HUDEP-2 (cell line): ENCODE data around the gene LARP1B.
"Not testable (repeated sequence)": the region's sequence is repeated elsewhere in the genome, so short reads cannot be mapped to it uniquely, and the experiment has no call there.

Experiments
- DNase-seq, 76 experiments: peaks; one replicate each; lab custom pipeline; 2025; ENCODE audit not compliant: unreplicated experiment in 76 of 76; lab: John Stamatoyannopoulos, UW

The LARP1B gene

DNA sequence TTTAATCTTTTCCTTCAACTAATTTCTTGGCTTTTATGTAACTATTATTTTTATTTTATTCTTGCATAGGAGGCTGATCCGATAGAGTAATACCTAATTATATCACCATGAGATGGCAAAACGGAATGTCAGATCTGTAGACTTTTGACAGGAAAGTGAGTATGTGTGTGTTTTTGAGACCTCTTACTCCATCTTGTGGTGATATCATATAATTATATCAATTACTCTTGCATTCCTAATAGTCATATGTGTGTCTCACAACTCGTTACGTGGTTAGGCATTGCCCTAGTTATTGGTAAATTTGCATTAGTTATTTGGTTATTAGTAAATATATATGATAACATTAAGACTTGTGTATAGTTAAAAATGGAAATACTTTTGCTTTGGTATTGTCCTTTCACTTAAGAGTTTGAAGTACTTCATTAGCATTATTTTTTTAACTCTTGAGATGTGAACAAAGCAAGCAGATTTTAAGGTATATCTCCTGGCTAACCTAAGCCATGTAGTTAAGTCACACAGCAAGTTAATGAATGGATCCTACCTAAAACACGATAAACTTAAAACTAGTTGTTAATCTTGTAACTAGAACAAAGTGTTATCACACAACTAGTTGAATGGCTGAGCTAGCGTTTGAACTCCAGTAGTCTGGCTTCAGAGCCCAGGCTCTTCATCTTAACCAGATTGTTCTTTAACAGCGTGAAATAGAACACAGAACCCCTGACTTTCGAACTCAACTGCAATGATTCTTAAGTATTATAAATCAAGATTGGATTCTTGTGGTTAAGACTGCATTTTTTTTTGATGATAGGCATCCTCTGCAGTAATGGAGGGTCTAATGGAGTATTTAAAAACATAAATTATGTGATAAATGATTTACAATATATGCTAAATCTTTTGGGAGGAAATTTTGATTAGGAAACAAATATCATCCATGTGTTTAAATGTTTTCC, 159.4 kb downstream of the LARP1B start:
- peak in 17 of 76 experiments; percentile 0 to 56 (median 9) for DNase-seq

GRCh38 chr4:128221586-128221985, 160.5 kb downstream of the LARP1B start:
- DNase-seq, result no peak

DNA sequence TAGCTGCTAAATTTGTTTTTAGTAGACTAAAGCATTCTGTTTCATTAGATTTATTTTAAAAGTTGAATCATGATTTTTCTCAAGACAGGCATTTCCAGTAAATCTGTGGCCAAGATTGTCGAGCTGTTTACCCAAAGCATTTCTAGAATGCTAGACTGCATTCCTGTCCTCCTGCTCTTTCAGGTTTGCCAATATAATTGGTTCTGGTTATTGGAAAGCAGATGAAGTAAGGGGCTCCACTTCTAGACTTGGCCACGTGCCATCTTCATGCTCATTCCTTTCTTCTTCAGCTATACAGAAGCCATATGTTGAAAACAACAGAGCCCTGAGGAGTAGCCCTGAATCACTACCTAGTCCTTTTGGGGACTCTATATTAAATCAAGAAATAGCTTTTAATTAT, 164.0 kb downstream of the LARP1B start:
- no peak for DNase-seq

GRCh38 chr4:128227991-128228571, 167.0 kb downstream of the LARP1B start:
- DNase-seq, result no peak

DNA sequence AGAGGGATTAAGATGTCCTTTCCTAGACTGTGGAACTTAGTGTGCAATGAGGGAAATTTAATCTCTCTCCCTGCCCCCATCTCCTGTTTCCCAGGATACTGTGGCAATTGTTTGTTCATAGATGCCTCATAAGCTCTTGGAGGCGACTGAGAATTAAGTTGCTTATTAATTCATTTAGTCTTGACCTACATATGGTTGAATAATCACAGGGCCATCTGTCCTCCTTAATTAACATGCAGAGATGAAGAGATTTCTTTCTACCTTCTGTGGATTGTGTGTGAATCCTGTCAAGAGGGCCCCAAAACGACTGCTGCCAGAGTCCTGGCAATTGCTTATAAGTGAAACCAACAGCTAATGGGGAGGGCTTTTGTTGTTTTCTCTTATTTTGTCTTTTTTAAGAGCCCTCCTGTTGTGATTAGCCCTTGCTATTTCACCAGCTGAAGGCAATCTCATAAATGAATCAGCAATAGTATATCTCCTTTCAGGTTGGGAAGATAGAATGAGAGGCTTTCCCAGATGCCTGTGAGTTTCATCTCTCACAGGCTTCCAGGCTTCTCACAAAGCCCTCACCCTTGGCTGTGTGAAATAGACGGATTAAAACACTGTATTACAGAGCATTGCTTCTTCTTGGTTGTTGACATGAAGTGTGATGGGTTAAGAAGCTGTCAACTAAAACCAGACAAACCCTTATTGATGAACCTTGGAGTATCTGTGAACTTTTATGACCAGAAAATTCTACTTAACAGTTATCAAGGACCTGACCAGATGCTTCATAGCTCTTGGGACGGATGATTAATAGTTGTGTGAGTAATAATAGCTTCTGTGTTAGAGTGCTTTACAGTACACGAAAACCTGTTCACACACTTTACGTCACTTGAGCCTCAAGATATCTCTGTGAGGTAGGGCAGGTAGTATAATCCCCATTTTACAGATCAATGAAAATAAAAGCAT, 168.0 kb downstream of the LARP1B start:
- no peak for DNase-seq

DNA sequence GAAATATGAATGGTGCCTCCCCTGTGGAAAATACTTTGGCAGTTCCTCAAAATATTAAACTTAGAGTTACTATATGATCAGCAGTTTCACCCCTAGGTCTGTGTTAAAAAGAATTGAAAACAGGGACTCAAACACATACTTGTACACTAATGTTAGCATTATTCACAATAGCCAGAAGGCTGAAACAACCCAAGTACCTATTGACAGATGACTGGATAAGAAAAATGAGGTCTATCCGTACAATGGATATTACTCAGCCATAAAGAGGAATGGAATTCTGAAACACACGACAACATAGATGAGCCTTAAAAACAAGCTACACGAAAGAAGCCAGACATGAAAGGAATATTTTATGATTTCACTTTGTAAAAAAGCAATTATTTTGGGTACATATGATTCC, 171.6 kb downstream of the LARP1B start:
- no peak for DNase-seq

DNA sequence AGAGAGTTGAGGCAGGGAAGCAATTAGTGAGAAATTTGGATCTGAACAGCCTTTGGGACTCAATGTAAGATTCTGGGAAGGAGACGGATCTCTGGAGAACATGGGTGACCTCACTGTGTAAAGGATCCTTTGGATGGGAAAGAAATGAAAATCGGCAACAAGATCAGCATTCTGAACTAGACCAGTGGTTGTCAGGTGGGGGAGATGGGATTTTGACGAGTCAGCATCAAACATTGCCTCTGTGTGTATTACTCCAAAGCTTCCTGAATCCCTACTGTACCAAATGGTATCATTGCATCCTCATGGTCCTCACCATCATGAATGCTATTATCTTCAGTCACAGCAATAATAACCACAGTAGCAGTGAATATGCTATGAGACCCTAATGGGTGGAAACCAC, 173.7 kb downstream of the LARP1B start:
- no peak for DNase-seq

DNA sequence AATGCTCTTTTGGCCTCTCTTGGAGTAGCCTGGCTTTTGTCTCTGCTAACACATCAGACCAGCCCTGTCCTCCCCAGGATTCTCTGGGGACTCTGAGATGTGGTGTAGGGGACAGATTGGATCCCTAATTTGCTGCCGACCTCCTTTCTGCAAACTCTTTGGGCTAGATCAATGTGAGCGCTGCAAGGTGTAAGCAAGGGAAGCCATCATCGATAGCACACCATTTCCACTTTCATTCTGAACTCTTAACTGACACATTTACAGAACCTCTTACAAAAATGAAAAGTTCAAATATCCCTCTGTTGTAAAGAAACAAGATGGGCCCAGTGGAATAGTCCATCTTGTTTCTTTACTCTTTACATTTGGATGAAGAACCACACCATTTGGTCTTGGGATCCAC, 179.9 kb downstream of the LARP1B start:
- DNase-seq, result no peak

DNA sequence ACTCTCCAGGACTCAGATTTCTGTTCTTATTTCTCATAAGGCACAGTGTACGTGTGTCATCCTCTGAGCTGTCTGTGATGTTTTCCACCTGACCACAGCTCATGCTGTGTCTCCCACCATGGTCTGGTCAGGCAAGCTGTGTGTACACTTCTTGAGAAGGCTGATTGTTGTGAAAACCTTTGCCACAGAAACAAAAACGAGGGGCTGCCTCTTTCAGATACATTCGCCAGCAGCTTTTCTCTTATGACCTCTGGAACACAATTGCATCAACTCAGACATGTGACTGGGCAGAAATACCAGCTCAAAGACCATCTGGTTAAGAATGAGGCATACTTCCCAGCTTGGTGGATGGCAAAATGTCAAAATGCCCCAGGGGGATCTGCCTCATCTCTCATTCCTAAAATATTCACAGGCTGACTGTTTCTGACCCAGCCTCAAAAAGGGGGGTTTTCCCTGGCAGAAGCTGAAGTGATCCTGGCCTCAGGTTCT, 180.4 kb downstream of the LARP1B start:
- DNase-seq, result no peak

DNA sequence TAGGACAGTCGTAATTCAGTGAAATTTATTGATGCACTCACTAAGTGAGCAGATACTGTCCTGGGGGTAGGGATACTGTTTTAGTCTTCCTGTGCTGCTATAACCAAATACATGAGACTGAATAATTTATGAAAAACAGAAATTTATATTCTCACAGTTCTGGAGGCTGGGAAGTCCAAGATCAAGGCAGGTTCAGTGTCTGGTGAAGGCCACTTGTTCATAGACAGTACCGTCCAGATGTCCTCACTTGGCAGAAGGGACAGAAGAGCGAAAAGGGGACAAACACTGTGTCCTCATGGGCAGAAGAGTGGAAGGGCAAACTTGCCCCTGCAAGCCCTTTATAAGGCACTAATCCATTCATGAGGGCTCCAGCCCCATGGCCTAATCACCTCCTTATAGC, 180.9 kb downstream of the LARP1B start:
- no peak for DNase-seq

DNA sequence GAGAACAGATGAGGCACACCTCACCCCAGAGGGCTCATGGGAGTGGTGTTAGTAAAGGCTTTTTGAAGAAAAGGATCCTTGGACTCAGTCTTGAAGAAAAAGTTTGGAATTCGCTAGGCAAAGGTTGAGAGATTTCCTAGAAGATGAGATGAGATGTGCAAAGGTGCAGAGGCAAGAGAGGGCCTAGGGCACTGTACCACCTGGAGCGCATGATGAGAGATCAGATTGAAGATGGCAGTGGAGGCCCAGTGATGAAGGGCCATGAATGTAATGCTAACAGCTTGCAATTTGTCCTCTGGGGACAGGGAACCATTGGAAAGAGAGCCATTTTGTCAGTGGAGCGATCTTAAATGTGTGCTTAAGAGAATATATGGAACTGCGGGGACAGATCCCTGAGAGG, 181.5 kb downstream of the LARP1B start:
- no peak for DNase-seq

- DNase-seq, result no peak
These were observed 183.3 kb downstream of the LARP1B start for GRCh38 chr4:128244379-128244778.

DNA sequence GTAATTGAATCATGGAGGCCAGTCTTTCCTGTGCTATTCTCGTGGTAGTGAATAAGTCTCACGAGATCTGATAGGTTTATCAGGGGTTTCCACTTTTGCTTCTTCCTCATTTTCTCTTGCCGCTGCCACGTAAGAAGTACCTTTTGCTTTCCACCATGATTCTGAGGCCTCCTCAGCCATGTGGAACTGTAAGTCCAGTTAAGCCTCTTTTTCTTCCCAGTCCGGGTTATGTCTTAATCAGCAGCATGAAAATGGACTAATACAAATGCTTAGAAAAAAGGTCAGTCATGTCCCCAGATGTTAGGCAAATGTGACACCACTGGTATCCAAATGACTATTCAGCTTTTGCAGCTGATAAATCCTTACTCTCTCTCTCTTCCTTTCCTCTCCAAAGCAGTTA, 184.3 kb downstream of the LARP1B start:
- DNase-seq, result not testable (repeated sequence)

- DNase-seq, result no peak
These were observed 186.8 kb downstream of the LARP1B start for GRCh38 chr4:128247906-128248305.

- DNase-seq, result no peak
These were observed 188.9 kb downstream of the LARP1B start for GRCh38 chr4:128249787-128250668.

DNA sequence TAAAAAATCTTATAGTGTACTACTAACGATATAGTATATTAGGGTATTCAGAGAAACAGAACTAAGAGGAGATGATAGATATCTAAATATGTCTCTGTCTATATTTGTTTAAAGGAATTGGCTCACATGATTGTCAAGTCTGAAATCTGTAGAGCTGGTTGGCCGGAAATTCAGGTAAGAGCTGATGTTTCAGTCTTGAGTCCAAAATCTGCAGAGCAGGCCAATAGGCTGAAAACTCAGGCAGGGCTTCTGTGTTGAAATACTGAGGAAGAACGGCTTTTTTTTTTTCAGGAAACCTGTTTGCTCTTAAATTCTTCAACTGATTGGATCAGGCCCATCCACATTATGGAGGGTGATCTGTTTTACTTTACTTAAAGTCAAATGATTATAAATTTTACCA, 194.8 kb downstream of the LARP1B start:
- no peak for DNase-seq

GRCh38 chr4:128256539-128256938, 195.4 kb downstream of the LARP1B start:
- no peak for DNase-seq

- DNase-seq, result not testable (repeated sequence)
These were observed 197.1 kb downstream of the LARP1B start for GRCh38 chr4:128258166-128258565.

GRCh38 chr4:128259889-128260288, 198.8 kb downstream of the LARP1B start:
- not testable (repeated sequence) for DNase-seq
